Muscle layer of colon (tissue), 2 donors: Measurements from ENCODE around the gene HTR4.

Experiments
- H3K27ac ChIP-seq: one replicate; pipeline ENCODE4 v1.7.0; 2013; ENCODE audit warnings: low read depth, mild to moderate bottlenecking, low read length, moderate library complexity
- H3K27me3 ChIP-seq, 2 donors: one replicate each; pipeline ENCODE4 v1.7.0; 2013; ENCODE audit warnings: low read length in 2 of 2, mild to moderate bottlenecking in 2 of 2; ENCODE audit not compliant: insufficient read depth in 2 of 2, control insufficient read depth in 1 of 2
- H3K36me3 ChIP-seq: one replicate; pipeline ENCODE4 v1.7.0; 2013; ENCODE audit warnings: mild to moderate bottlenecking, low read length; ENCODE audit not compliant: insufficient read depth
- H3K4me1 ChIP-seq: one replicate; pipeline ENCODE4 v1.7.0; 2013; ENCODE audit warnings: mild to moderate bottlenecking, low read length; ENCODE audit not compliant: insufficient read depth
- H3K4me3 ChIP-seq, 2 donors: one replicate each; pipeline ENCODE4 v1.7.0; 2013; ENCODE audit warnings: low read length in 2 of 2, low read depth in 1 of 2, mild to moderate bottlenecking in 1 of 2, moderate library complexity in 1 of 2
- H3K9ac ChIP-seq: one replicate; pipeline ENCODE4 v1.7.0; 2013; ENCODE audit warnings: low read length
- H3K9me3 ChIP-seq: one replicate; pipeline ENCODE4 v1.7.0; 2013; ENCODE audit warnings: mild to moderate bottlenecking, low read length
- donor health status: abdominal sarcoma.
- donor health status: Adenocarcinoma of cecum.

HTR4 gene

DNA sequence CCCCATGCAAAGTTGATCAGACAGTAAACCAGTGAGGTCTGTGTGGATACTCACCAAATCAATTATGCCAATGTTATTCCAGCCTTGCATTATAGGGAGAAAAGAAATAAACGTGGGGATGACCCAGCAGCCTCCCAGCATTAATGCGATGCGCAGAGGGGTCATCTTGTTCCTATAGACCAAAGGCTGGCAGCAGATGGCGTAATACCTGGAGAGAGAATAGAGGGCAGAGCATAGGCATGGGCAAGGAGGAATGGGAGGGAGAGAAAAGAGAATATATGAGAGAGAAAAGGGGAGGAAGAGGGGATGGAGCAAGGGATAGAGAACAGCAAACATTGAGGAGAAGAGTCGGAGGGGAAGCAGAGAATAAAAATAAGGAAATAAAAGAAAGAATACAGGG lies 131.2 kb downstream of the HTR4 start:
- Histone ChIP-seq H3K9ac (no peak overlapping the region), H3K27ac (no peak overlapping the region), H3K9me3 (no peaks in the 10 kb centered on the region), H3K4me3 (no peak overlapping the region), H3K4me1 (no peaks in the 10 kb centered on the region), H3K27me3 (no peaks in the 10 kb centered on the region), H3K36me3 (no peaks in the 10 kb centered on the region)

DNA sequence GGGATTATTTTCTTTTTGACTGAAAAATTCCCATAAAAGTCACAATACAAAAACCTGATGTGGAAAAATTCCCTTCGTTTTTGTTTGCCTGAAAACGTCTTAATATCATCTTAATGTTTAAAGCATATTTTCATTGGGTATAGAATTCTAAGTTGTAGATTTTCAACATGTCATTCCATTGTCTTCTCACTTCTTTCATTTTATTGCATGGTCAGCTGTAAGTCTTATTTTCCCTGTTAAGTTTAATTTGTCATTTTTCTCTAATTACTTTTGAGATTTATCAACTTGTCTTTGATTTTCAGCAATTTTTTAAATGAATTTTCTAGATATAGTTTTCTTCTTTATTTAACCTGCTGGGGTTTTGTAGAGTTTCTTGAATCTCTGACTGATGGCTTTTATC lies 138.9 kb downstream of the HTR4 start:
- Histone ChIP-seq H3K9ac (no peak overlapping the region), H3K9me3 (no peaks in the 10 kb centered on the region), H3K27ac (no peak overlapping the region), H3K27me3 (no peaks in the 10 kb centered on the region), H3K4me1 (no peaks in the 10 kb centered on the region), H3K36me3 (no peaks in the 10 kb centered on the region), H3K4me3 (no peak overlapping the region)

DNA sequence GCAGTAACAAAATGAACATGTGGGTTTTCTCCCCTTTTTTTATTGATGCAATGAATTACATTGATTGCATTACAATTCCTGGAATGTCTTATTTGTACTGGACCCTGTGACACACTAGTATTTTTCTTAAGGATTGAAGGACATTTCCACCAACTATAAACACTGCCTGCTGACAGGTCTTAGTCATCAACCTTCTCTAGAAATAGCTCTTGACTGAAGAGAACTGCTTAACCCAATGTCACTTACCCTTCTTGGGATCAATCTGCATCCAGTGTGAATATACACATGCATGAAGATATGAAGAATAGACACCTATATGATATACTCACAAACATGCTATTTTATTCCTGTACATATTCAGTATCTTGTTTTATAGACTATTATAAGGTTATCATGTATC lies 140.0 kb downstream of the HTR4 start:
- no peak overlapping the region for H3K9ac ChIP-seq
- H3K36me3 ChIP-seq, result no peaks in the 10 kb centered on the region
- no peaks in the 10 kb centered on the region for H3K9me3 ChIP-seq
- H3K4me1 ChIP-seq, result no peaks in the 10 kb centered on the region
- H3K4me3 ChIP-seq, result no peak overlapping the region
- H3K27ac ChIP-seq, result no peak overlapping the region
- no peaks in the 10 kb centered on the region for H3K27me3 ChIP-seq

DNA sequence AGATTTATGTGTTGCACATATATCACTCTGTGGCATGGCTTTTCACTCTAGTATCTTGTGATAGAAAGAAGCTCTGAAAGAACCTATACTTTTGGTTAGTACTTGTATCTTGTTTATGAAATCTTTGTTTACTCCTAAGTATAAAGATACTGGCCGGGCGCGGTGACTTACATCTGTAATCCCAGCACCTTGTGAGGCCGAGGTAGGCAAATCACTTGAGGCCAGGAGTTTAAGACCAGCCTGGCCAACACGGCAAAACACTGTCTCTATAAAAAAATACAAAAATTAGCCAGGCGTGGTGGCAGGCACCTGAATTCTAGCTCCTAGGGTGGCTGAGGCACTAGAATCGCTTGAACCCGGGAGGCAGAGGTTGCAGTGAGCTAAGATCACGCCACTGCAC lies 141.8 kb downstream of the HTR4 start:
- Histone ChIP-seq H3K27ac (no peak overlapping the region), H3K4me1 (no peaks in the 10 kb centered on the region), H3K9me3 (no peaks in the 10 kb centered on the region), H3K36me3 (no peaks in the 10 kb centered on the region), H3K27me3 (no peaks in the 10 kb centered on the region), H3K9ac (no peak overlapping the region), H3K4me3 (no peak overlapping the region)

DNA sequence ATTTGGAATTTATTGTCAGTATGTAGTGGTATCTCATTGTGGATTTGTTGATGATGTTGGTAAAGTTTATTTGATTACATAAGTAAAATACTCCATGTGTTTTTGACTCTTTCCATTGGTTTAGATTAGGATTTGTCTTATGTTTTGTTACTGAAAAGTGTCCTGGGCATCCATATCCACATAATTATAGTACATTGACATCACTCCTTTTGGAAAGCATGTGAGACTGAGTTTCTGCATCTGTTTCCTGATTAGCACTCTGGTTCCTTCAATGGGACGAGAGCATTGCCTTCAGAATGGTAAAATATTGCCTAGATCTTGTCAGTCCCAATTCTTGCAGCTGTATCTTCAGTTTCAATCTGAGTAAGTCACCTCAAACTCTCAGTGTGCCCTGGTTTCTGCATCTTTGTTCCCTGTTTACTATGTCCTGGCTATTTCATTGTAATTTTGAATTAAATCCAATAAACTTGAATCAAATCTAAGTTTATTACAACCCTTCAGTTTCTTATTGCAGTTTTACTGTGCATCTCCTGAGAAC lies 142.4 kb downstream of the HTR4 start:
- H3K27me3 ChIP-seq, result no peaks in the 10 kb centered on the region
- H3K27ac ChIP-seq, result no peak overlapping the region
- no peaks in the 10 kb centered on the region for H3K36me3 ChIP-seq
- no peak overlapping the region for H3K4me3 ChIP-seq
- H3K4me1 ChIP-seq, result no peaks in the 10 kb centered on the region
- H3K9ac ChIP-seq, result no peak overlapping the region
- no peaks in the 10 kb centered on the region for H3K9me3 ChIP-seq

DNA sequence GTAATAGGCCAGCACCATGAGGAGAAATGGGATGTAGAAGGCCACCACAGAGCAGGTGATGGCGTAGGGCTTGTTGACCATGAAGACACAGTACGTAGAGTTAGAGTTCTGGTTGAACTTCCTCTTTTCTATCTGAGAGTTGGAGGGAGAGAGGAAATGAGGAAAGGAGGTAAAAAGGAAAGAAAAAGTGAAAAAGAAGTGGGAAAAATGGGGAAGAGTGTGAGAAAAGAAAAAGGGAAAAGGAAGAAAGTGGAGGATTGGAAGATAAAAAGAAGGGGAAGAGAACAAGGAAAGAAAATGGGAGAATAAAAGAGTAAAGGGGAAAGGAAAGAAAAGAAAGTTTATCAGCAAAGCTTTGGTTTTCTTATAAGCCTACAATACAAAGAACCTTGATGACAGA lies 144.4 kb downstream of the HTR4 start:
- H3K36me3 ChIP-seq, result no peaks in the 10 kb centered on the region
- no peak overlapping the region for H3K27ac ChIP-seq
- no peak overlapping the region for H3K9ac ChIP-seq
- H3K9me3 ChIP-seq, result no peaks in the 10 kb centered on the region
- H3K4me3 ChIP-seq, result no peak overlapping the region
- no peaks in the 10 kb centered on the region for H3K4me1 ChIP-seq
- no peaks in the 10 kb centered on the region for H3K27me3 ChIP-seq

DNA sequence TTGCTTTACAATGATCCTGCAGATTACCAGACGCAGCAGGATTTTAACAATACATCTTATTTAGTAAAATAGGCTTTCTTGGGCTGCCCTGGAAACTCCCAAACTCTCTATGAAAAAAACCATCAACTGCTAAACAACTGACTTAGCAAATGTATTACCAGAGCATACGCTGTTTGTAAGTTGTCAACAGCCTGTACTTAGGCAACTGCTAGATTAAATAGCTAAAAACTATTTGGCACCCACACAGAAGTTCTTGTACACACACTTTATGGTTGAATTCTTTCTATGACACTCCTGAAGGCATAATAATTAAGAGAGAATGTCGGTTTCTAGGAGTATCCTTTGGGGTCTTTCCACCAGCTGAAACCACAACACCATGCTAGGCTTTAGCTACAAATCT lies 146.7 kb downstream of the HTR4 start:
- H3K4me3 ChIP-seq, result no peak overlapping the region
- H3K4me1 ChIP-seq, result no peaks in the 10 kb centered on the region
- no peaks in the 10 kb centered on the region for H3K27me3 ChIP-seq
- H3K9ac ChIP-seq, result no peak overlapping the region
- H3K27ac ChIP-seq, result no peak overlapping the region
- H3K36me3 ChIP-seq, result no peaks in the 10 kb centered on the region
- no peaks in the 10 kb centered on the region for H3K9me3 ChIP-seq

DNA sequence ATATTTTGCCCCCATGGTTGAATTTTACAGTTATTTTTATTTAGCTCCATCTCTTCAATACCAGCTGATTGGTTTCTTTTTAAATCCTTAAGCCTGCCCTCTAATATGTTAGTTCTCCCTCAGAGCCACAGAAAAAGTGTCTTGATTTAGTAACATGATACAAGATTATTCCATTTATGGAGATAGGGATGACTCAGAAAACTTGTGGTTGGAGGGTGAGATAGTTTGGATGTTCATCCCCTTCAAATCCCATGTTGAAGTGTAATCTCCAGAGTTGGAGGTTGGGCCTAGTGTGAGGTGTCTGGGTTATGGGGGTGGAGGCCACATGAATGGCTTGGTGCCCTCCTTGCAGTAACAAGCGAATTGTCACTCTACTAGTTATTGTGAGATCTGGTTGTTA lies 154.9 kb downstream of the HTR4 start:
- Histone ChIP-seq H3K9me3 (no peaks in the 10 kb centered on the region), H3K9ac (no peak overlapping the region), H3K36me3 (no peaks in the 10 kb centered on the region), H3K27ac (no peak overlapping the region), H3K27me3 (no peaks in the 10 kb centered on the region), H3K4me1 (no peaks in the 10 kb centered on the region), H3K4me3 (no peak overlapping the region)

DNA sequence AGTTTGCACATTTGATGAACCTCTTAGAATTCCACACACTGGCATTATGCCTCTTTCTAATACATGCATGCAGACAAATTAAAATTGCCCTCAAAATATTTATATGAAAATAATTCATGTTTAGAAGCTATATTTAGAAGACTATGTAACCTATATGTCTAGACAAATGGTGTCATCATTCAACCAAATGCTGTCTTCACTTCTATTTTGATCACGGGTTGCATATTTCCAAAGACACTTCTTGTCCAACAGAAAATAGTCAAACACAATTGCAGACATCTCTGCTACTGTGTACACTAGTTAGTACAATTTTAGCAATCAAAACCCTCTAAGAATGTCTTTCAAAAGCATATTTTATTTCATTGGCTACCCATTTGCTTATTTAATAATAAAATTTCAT lies 156.6 kb downstream of the HTR4 start:
- Histone ChIP-seq H3K36me3 (no peaks in the 10 kb centered on the region), H3K27me3 (no peaks in the 10 kb centered on the region), H3K27ac (no peak overlapping the region), H3K4me1 (no peaks in the 10 kb centered on the region), H3K9me3 (no peaks in the 10 kb centered on the region), H3K9ac (no peak overlapping the region), H3K4me3 (no peak overlapping the region)

DNA sequence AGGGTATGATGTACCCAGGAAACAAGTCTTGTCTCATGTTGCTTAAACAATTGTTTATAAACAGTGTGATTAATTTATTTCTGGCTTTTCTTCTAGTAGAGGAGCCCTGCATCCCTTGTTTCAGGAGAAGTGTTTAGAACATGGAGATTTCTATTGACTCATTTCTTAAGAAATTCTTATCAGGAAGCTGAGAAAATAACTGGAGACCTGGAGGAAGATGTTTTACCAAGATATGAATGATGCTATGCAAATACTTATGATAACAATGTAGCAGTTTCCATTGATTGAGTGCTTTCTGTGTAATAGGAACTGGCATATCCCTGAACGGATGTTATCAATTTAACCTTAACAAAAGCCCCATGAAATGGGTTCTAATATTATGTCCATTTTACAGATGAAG lies 162.0 kb downstream of the HTR4 start:
- Histone ChIP-seq H3K27me3 (no peaks in the 10 kb centered on the region), H3K27ac (no peak overlapping the region), H3K9ac (no peak overlapping the region), H3K4me1 (peaks cover 15% of the 10 kb centered on the region), H3K36me3 (no peaks in the 10 kb centered on the region), H3K9me3 (no peaks in the 10 kb centered on the region), H3K4me3 (no peak overlapping the region)

DNA sequence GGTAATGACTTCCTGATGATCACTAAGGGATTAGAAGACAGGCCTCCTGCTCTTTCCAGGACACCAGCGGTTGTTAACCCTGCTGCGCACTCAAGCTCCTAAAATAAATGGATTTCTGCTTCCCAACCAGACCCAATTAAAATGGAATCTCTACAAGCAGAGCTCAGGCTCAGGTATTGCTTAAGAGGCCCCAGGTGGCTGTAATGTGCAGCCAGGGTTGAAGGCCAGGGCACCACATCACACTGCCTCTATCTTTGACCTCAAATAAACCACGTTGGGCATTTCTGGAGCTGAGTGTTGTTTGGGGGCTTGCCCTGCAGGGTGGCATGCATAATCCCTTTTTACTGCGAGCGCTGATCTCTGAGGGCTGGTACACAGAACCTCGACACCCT lies 162.5 kb downstream of the HTR4 start:
- no peaks in the 10 kb centered on the region for H3K27me3 ChIP-seq
- H3K9me3 ChIP-seq, result no peaks in the 10 kb centered on the region
- H3K9ac ChIP-seq, result no peak overlapping the region
- no peaks in the 10 kb centered on the region for H3K36me3 ChIP-seq
- H3K27ac ChIP-seq, result no peak overlapping the region
- H3K4me3 ChIP-seq, result no peak overlapping the region
- H3K4me1 ChIP-seq, result peaks cover 15% of the 10 kb centered on the region

DNA sequence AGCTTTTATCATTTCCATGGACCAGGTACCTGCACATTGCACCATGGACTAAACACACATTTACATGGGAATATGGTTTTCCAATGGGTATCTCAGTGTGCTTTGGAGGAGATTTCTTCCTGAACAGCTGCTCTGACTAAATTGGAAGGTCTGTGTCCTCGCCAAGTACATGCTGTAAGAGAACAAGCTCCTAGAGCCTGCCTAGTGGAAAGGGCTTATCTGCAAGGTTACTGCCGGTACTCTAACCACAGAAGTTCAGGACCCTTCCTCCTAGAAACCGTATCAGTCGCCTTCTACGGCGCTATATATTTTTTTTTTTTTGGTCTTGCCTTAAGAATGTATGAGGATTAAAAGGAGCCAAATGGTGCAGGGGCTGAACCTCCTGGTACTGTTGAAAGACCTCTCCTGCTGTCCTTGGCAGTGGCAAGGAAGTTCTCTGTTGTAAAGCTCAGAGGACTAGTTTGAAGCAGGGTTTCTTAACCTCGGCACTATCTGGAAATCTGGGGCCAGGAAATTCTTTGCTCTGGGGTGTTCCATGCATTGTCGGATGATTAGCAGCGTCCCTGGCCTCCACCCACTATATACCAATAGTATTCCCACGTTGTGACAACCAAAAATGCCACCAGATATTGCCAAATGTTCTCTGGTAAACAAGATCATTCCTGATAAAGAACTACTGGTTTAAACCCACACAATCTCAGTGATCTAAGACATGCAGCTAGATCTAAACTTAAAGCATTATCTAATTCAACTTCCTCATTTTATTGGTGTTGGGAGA lies 163.1 kb downstream of the HTR4 start:
- no peaks in the 10 kb centered on the region for H3K9me3 ChIP-seq
- H3K4me3 ChIP-seq, result no peak overlapping the region
- peaks cover 15% of the 10 kb centered on the region for H3K4me1 ChIP-seq
- H3K27ac ChIP-seq, result no peak overlapping the region
- H3K9ac ChIP-seq, result no peak overlapping the region
- no peaks in the 10 kb centered on the region for H3K27me3 ChIP-seq
- H3K36me3 ChIP-seq, result no peaks in the 10 kb centered on the region
